Right ventricle myocardium superior (tissue), 1 donor: Measurements from ENCODE around the gene SIN3B. TPM values are rescaled to one million over a fixed set of nuclear protein-coding genes. Genes with fewer than 3 reads are reported as not detected.
A peak's percentile ranks its signal among the peaks of the same experiment; 100 is the strongest.

ENCODE experiments used
- ATAC-seq: fragments of 200-7000 bp; cut with Tn5 transposase; one replicate; pipeline ENCODE4 v1.9.1; 2020; ENCODE audit warnings: mild to moderate bottlenecking; ENCODE audit not compliant: poor library complexity
- DNase-seq: peaks from one replicate; pipeline ENCODE4 v3.0.0-alpha.2; 2020
- intact Hi-C: fragments of 100-400 bp; cut with DNase I; formaldehyde crosslinking; loops from one replicate; pipeline ENCODE4 v1.11.2; 2022
- total RNA-seq: library from RNA; stranded (reverse); fragmentation: NEBNext Ultra II Directional; extraction: Animal tissue kit (Norgen Biotek cat#: 25700); gene quantifications from one replicate; pipeline ENCODE4 v1.2.1, GENCODE V29; 2021
- donor health status: DM: no; HTN: yes; CAD: no; lungs with severe emphysema.

The SIN3B gene
- total RNA-seq, 1 donor from 2014 or later, result 21.9 TPM

DNA sequence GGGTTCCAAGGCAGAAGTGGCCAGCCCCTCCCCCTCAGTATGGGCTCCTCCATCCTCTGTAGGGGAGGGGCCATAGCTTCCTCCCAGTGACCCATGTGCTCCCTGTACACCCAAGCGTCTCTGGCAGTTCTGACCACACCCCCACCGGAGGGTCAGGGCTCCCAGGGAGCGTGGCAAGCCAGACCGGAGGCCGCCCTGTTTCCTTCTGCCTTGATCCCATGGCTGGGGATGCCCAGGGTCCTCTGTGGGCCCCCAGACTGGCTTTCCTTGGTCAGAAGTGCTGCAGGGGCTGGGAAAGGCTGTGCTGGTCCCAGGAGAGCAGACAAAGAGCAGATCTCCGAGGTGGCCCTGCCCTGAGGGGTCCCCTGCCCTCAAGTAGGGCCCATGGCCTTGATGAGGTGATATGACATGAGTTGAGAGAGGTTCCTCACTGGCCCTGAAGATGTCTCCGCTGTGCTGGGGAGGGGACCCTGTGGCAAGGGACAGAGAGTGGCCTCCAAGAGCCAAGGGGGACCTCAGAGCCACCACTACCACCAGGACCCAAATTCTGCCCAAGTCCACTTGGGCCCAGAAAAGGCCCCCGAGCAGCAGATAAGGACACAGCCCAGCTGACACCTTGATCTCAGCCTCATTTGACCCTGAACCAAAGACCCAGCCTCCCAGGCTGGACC, 51.8 kb downstream of the SIN3B start:
- DNase-seq (no peak), ATAC-seq (no peak)
- intact Hi-C loops, result no loop called here

DNA sequence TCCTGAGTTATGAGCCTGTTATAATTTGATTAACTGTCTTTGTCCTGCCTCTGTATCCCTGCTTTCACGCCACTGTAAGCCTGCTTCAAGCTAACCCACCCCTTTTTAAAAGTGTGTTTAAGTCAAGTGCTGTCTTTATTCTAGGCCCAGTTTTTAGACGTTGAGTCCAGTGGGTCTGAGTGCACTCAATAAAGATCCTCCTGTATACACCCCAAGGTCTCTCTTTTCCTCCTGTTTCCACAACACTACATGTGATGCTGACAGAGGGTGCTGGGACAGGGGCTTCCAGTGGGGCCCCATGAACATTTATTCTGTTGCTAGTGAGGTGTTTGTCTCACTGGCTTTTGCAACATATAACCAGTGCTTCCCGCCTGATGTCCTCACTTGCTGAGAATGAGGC, 52.9 kb downstream of the SIN3B start:
- DNase-seq, result no peak
- intact Hi-C loops, result no loop called here

DNA sequence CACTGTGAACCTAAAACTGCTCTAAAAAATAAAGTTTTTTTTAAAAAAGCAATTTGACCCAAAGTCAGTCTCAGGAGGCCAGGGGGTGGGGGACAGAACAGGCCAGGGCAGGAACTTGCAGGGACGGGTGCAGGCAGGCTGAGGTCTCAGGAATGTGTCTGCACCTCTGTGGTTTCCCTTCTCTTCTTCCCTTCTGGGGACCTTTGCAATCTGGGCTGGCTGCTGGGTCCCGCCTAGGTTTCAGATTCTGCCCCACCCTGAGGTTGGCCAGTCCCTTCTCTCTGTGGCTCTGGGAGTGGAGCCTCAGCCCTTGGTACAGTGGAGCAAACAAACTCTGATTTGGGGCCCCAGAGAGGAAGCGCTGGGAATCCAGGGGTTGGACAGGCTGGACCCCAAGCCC, 54.3 kb downstream of the SIN3B start:
- no peak for DNase-seq
- ATAC-seq, result no peak
- intact Hi-C loops, result no loop called here

More for the DNA sequence above, 52.9 kb downstream of the SIN3B start:
- ATAC-seq, result no peak

DNA sequence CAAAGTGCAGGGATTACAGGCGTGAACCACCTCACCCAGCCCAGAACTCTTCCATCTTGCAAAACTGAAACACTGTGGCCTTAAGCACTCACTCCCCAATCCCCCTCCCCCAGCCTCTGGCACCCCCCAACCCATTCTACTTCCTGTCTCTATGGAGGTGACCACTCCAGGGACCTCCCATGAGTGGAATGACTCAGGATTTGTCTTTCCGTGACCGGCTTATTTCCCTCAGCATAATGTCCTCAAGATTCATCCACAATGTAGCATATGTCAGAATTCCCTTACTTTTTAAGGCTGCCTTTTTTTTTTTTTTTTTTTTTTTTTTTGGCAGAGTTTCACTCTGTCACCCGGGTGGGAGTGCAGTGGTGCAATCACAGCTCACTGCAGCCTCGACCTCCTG, 56.0 kb downstream of the SIN3B start:
- intact Hi-C loops, result no loop called here
- ATAC-seq, result no peak

DNA sequence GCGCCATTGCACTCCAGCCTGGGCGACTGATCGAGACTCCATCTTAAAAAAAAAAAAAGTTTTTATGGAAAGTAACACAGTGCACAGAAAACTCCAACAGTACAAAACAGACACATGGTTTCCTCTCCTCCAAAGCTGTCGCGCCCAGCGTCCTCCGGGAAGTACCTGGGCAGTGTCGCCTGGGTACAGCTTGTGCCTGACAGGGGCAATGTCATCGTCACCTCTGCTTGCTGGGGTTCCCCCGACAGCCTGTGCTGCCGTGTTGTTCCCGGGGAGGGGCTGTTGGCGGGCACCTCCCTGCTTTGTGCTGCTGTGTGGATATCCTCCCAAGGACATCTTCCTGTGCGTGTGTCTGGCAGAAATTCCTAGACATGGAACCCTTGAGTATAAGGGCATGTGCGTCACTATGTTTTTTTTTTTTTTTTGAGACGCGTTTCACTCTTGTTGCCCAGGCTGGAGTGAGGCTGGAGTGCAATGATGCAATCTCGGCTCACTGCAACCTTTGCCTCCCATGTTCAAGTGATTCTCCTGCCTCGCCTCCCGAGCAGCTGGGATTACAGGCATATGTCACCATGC, 57.2 kb downstream of the SIN3B start:
- ATAC-seq, result peak; percentile 76
- DNase-seq, result peak; percentile 77
- intact Hi-C loops, result no loop called here

More for the DNA sequence above, 56.0 kb downstream of the SIN3B start:
- DNase-seq, result no peak

DNA sequence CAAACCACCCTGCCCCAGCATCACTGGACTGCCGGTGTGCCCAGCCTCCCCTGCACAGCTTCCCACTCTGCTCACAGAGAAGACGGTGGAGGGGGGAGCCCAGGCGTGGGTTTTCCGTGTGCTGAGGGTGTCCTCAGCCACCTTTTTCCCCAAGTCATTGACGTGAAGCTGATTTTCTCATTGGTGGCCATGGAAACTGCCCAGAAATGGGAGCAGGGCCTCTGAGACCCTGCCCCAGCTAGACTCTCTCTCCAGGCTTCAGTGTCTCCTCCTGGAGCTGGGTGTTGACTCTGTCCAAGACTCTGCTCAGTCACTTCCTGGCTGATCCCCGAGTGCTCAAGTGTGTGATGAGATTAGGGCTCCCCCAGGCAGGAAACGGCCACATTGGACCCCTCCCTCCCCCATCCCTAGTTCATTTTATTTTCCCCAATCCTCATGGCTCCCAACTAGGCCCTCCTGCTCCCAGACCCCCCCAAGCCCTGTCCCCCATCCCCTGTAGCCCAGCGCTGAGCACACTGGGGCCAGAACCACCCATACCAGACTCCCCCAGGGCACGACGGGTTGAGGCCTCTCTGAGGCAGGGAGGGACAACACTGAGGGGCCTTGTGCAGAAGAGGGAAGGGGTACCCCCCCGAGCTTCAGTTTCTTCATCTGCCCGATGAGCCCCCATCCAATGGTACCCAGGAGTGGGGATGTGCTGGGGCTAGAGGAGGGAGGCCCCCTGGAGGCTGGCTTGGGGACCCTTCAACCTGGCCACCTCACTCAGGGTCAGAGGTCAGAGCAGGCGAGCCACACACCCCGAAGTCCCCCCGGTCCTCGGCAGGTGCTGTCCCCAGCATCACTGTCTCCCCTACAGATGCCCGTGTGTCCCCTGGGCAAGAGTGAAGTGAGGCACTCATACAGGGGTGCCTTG, 58.4 kb downstream of the SIN3B start:
- no peak for ATAC-seq
- intact Hi-C loops, result no loop called here
- no peak for DNase-seq

DNA sequence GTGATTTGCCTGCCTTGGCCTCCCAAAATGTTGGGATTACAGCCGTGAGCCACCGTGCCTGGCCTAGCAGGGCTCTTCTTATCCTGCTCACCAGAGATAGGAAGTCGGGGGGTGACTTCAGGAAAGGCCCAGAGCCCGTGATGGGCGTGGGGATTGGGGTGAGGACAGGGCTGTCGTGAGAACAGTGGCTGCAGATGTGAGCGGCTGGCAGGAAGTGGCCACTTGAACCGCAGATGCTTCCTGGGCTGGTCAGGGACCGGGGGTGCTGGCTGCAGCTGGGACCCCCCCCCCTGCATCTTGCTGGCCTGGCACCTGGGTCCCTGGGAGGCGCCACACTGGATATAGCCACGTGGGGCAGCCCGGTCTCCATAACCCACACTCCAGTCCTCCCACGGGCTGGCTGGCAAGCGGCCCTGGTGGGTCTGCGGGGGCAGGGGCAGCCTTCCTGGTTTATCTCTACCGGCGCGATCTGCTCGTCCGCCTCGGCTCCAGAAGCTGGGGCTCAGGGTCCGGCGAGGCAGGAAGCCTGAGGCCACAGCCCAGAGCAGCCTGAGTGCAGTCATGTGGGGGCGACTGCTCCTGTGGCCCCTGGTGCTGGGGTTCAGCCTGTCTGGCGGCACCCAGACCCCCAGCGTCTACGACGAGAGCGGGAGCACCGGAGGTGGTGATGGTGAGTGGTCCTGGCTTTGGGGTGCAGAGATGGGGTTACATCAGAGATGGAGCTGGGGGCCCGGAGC, 59.6 kb downstream of the SIN3B start, which contains the start of gene F2RL3:
F2RL3 (plus strand) TSS at position 371 of the 737 bp plus-strand sequence; CDS start at position 562, 191 bp downstream.
- DNase-seq (peak; percentile 74), ATAC-seq (peak; percentile 22)
- intact Hi-C loops, result no loop called here

DNA sequence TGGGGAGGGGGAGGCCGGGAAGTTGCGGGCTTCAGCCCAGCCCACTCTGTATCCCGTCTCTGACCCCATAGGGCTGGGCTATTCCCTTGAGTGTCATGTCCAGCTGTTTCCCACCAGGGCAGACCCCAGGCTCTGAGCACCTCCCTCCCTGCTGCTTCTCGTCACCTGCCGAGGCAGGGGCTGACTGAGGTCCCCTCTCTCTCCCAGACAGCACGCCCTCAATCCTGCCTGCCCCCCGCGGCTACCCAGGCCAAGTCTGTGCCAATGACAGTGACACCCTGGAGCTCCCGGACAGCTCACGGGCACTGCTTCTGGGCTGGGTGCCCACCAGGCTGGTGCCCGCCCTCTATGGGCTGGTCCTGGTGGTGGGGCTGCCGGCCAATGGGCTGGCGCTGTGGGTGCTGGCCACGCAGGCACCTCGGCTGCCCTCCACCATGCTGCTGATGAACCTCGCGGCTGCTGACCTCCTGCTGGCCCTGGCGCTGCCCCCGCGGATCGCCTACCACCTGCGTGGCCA, 60.2 kb downstream of the SIN3B start:
- intact Hi-C loops, result no loop called here
- ATAC-seq, result peak; percentile 78
- DNase-seq, result peak; percentile 74

DNA sequence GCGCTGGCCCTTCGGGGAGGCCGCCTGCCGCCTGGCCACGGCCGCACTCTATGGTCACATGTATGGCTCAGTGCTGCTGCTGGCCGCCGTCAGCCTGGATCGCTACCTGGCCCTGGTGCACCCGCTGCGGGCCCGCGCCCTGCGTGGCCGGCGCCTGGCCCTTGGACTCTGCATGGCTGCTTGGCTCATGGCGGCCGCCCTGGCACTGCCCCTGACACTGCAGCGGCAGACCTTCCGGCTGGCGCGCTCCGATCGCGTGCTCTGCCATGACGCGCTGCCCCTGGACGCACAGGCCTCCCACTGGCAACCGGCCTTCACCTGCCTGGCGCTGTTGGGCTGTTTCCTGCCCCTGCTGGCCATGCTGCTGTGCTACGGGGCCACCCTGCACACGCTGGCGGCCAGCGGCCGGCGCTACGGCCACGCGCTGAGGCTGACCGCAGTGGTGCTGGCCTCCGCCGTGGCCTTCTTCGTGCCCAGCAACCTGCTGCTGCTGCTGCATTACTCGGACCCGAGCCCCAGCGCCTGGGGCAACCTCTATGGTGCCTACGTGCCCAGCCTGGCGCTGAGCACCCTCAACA, 60.8 kb downstream of the SIN3B start:
- ATAC-seq, result no peak
- no peak for DNase-seq
- intact Hi-C loops, result no loop called here

DNA sequence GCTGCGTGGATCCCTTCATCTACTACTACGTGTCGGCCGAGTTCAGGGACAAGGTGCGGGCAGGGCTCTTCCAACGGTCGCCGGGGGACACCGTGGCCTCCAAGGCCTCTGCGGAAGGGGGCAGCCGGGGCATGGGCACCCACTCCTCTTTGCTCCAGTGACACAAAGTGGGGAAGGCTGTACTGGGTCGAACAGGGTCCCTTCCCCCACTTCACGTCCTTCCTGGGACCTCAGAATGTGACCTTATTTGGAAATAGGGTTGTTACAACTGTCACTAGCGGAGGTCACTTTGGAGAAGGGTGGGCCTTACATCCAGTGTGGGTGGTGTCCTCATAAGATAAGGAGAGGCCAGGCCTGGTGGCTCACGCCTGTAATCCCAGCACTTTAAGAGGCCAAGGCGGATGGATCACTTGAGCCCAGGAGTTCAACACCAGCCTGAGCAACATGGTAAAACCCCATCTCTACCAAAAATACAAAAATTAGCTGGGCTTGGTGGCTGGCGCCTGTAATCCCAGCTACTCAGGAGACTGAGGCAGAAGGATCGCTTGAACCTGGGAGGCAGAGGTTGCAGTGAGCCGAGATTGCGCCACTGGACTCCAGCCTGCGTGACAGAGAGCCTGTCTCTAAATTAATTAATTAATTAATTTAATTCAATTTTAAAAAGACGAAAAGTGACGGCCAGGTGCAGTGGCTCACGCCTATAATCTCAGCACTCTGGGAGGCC, 61.4 kb downstream of the SIN3B start:
- DNase-seq (no peak), ATAC-seq (no peak)
- intact Hi-C loops, result no loop called here

DNA sequence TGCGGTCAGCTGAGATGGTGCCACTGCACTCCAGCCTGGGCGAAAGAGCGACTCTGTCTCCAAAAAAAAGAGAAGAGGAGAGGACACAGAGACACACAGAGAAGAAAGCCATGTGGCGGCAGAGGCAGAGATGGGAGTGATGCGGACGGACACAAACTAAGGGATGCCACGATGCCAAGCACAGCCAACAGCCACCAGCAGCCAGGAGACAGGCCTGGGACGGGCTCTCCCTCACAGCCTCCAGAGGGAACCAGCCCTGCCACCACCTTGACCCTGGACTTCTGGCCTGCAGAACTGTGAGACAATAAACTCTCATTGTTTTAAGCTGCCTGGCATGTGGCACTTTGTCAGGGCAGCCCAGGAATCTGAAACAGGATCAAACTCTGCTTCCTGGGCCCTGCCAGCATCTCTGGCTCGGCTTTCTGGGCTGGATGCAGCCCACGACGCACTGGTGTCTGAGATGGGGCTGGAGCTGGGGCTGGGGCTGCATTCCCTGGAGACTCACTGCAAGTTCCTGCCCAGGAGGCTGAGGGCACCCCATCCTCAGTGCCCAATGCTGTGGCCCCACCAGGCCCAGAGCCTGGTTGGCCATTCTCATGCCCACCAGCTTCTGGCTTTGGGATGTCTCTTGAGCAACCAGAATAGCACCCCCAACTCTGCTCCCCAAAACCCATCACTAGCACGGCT, 62.6 kb downstream of the SIN3B start:
- intact Hi-C loops, result no loop called here
- DNase-seq (no peak), ATAC-seq (no peak)

DNA sequence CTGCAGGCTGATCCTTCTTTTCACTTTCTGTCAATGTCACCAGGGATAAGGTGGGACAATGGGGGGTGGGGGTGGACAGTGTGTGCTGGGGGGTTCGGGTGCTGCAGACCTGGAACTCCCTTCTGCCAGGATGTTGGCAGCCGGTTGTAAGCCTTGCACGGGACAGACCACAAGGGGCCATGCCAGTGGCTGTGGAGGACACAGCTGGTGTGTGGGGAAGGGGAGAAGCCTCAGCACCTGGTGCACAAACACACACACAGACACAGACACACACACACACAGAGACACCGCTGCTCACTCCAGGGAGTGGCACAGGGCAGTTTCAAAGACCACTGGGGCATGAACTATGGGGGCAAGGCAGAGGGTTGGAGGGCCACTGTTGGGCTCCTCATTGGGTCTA, 63.2 kb downstream of the SIN3B start:
- no peak for DNase-seq
- no peak for ATAC-seq
- intact Hi-C loops, result no loop called here

DNA sequence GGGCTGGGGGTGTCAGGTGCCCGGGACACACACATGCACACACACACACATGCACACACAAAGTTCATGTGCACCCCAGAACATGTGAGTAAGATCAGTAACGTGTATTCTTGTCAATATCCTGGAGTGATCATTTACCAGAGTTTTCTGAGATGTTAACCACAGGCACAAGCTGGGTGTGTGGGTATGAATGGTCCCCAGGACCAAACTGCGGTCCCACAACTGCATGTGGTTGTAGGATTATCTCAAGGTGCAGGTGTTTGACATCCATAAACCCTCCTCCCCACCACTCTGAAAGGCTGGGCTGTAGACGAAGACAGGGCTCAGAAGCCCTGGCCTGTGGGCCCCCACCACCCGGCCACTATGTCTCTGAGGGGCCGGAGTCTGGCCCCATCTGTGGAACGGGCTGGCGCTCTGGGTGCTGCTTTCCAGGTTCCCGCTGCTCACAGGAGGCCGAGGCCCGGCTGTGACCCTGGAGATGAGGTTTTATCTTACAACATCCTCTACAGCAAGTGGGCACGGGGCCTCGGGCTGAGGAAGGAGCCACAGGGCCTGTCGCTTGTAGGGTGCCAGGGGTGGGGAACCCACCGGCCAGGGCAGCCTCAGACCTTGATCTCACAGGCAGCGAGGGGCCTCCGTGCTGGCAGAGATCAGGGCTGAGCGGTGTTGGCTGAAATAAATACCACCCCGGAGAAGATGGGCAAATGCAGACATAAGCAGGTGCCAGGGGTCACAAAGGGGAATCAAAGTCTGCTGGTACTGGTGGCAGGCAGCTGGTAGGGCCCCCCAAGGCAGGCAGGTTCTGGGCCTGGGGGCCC, 63.9 kb downstream of the SIN3B start:
- intact Hi-C loops, result no loop called here
- DNase-seq (no peak), ATAC-seq (no peak)

DNA sequence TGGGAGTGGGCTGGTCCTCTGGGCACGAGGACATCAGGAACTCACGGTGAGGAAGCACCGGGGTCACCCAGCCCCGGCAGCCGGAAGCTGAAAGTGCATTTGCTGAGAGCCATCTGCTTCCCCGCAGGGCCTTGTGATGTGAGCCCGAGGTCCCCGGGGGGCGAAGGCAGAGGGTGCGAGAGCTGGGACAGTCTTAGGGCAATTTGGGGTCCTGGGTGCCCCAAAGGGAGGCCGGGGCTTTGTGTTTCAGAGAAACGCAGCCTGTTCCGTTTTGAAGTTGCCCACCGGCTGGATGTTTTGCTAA, 64.4 kb downstream of the SIN3B start:
- DNase-seq (no peak), ATAC-seq (no peak)
- intact Hi-C loops, result no loop called here

DNA sequence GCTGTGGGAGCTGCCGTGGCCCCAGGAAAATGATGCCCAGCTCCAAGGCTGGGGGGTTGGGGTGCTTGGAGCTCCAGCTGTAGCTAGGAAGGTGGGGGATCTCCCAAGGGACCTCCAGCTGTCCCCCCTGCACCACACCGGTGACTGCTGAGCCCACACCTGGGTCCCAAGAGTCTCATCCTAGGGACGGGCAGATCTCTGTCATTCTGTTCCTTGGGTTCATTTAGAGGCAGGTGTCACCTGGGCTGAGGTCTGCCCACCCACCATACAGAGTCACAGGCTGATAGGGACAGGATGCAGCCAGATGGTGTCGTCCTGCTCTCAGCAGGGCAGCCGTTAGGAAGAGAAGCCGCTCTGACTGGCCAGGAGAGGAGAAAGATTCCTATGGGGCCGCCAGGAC, 64.9 kb downstream of the SIN3B start:
- ATAC-seq, result no peak
- intact Hi-C loops, result no loop called here
- DNase-seq, result no peak

DNA sequence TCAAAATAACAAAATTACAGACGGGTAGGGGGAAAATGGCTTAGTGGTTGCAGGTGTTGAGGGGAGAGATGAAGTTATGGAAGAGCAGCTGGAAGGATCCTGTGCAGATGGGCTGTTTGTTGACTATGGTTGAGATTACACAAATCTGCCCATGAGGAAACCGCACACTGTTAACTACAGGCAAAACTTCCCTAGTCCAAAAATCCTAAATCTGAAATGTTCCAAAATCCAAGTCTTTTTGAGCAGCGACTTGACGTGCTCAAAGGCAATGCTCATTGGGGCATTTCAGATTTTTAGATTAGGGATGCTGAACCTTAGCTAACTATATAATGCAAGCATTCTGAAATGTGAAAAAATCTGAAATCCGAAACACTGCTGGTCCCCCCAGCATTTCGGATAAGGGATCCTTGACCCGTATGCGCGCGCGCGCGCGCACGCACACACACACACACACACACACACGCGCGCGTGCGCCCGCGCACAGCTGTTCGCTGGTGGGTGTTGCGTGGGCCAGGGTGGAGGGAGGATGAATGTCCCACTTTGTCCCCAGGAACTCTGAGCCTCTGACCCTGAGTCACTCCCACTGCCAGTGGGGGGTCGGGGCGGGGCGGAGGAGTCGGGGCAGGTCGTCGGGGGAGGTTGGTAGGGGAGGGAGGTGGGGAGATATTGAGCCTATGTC, 66.4 kb downstream of the SIN3B start:
- DNase-seq (peak; percentile 53), ATAC-seq (no peak)
- intact Hi-C loops, result no loop called here
